LNCAP (cell line): ENCODE results near the gene RPP38.

Experiments
- TF ChIP-seq, protein P1 (sequence below): fragments of 450-650 bp; IDR thresholded peaks from 2 replicates; pipeline ENCODE4 v1.5.1; 2017; ENCODE audit warnings: mild to moderate bottlenecking

Gene RPP38

DNA sequence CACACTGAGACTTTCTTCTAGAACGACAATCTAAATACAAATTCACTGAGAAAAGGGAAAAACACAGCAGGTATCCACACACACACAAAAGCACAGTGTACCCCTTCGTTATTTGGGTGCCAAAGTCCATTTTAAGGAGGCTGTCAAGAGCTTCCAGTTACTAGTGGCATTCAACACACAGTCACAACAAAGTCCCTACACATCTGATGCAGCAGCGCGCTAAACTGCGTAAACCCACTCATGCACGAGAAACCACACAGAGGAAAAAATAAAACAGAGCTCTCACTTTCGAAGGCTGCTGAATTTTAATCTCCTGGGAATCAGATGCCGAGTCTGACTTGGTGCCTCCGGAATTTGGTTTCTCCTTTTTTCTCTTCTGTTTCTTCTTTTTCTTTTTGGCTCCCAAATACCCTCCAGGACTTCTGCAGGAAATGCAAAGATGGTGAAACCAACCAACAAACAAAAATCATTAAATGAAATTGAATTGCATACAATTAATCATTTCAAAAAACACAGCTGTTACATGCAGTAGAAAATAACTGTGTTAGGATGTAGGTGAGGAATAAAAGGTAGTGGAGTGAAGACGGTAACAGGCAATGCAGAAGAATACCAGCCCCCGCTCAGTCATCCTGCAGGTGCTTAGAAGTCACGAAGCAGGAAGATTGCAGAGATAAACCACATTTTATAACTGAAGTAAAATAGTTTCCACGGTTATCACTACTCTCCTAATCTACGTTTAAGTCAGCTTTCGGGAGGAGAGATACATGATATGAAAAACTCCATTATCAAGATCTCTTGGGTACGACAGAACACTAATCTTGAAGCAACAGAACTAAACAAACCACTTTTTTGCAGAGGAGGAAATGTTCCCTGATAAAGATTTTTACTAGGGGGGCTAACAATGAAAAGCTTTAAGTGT lies 44.2 kb downstream of the RPP38 start:
- TF ChIP-seq, protein P1, sequence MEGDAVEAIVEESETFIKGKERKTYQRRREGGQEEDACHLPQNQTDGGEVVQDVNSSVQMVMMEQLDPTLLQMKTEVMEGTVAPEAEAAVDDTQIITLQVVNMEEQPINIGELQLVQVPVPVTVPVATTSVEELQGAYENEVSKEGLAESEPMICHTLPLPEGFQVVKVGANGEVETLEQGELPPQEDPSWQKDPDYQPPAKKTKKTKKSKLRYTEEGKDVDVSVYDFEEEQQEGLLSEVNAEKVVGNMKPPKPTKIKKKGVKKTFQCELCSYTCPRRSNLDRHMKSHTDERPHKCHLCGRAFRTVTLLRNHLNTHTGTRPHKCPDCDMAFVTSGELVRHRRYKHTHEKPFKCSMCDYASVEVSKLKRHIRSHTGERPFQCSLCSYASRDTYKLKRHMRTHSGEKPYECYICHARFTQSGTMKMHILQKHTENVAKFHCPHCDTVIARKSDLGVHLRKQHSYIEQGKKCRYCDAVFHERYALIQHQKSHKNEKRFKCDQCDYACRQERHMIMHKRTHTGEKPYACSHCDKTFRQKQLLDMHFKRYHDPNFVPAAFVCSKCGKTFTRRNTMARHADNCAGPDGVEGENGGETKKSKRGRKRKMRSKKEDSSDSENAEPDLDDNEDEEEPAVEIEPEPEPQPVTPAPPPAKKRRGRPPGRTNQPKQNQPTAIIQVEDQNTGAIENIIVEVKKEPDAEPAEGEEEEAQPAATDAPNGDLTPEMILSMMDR = no peak

DNA sequence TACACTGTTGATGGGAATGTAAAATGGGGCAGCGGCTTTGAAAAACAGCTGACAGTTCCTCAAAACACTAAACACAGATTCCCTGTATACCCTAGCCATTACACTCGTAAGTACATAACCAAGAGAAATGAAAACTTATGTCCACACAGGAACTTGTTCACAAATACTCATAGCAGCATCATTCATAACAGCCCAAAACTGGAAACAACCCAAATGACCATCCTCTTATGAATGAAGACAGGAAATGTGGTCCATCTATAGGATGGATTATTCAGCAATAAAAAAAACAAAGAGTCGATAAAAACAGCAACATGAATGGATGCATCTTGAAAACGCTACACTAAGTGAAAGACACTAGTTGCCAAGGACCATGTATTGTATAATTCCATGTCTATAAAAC lies 47.6 kb downstream of the RPP38 start:
- TF ChIP-seq, protein P1 = no peak

DNA sequence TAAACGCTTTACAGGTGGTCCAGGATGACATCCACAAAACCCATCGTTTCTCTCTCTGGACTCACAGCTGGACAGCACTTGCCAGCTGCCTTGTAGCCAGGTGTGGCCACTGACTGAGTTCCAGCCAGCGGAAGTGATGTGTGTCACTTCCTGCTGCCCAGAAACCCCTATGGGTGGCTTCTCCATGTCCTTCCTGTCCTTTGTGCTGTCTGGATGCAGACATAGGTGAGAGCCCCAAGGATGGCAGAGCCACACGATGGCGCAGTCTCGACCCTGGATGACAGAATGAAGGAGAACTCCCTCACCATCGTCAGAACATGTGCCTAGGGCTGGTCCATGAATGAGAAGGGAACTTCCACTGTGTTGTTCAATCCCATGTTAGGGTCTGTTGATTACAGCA lies 49.2 kb downstream of the RPP38 start:
- TF ChIP-seq, protein P1 = no peak

DNA sequence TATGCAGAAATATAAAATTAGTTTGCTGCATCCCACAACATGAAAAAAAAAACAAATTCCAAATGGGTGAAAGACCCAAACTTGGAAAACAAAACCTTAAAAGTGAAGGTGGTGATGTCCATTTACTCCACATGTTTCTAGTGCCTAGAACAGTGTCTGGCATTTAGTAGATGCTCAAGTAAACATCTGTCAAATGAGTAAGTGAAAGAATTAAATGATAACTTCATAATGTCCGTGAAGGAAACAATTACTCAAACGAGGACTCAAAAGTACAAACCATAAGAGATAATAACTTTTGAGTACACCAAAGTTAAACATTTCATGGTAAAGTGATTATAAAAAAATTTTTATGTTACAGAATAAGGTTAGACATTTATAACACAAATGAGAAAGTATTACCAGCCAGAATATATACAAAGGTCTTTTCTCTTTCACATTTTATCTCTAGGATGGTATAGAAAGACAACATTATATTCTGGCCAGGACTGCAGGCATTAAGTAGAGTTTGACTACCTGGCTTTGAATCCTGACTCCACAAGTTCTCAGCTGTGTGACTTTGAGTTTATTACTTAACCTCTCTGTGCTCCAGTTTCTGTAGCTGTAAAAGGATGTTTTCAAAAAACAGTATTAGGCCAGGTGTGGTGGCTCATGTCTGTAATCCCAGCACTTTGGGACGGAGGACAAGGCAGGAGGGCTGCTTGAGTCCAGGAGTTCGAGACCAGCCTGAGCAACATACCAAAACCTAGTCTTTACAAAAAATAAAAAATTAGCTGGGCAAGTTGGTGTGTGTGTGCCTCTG lies 50.6 kb downstream of the RPP38 start:
- TF ChIP-seq, protein P1 = no peak

DNA sequence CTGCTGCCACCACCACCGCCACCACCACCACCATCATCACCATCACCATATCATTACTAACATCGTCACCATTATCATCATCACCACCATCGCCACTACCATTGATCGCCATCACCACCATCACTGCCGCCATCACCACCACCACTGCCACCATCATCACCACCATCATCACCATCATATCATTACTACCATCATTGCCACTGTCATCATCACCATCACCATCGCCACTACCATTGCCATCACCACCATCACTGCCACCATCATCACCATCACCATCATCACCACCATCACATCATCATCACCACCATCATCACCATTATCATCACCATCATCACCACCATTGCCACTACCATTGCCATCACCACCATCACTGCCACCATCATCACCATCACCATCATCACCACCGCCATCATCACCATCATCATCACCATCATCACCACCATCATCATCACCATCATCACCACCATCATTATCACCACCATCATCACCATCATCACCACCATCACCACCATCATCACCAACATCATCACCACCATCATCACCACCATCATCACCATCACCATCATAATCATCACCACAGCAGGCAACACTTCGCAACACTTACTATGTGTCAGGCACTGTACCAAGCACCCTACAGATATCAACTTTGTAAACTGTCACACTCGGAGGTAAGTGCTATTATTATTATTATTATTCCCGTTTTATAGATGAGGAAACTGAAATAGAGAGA lies 52.1 kb downstream of the RPP38 start:
- TF ChIP-seq, protein P1 = no peak

DNA sequence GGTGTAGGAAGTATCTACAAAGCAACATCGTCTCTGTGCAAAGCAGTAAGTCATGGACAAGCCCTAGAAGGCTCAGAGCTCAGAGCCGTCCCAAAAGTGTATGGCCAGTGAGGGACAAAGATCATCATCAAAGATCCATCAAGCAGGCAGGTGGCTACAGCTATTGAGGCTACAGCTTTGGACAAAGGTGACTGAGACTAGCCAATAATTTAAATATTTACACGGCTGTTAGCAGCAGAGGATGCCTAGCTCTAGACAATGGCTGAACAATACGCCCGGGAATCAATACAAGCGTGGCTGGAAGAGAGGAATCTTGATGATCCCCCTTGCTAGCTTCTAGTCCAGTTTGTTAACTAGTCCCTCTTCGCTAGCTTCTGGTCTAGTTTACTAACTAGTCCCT lies 53.4 kb downstream of the RPP38 start:
- TF ChIP-seq, protein P1 = no peak

DNA sequence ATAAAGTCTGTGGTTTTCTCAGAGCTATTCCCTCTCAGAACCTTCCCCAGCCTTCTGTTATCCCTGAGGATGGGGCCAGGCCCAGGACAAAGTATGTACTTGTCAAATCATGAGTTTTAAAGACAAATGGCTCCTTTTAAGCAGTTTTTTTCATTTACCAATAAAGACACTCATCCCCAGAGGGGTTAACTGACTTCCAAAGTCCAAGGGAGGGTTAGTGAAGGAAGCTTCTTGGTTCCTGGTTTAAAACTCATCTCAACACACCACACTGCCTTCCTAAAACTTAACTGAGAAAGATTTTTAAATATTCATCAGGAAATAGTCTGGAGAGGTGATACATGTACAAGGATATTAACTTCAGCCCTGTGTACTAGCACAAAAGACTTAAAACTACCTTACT lies 55.4 kb downstream of the RPP38 start:
- TF ChIP-seq, protein P1 = no peak
